Stimulated activated CD8-positive, alpha-beta memory T cell treated with anti-CD3 and anti-CD28 coated beads, Interleukin-12 subunit alpha, Interleukin-12 subunit beta, amount 100 ng/mL, for 4 hours (primary cell): ENCODE measurements around the gene AFTPH.

Experiments used
- DNase-seq: peaks from one replicate; pipeline ENCODE4 v3.0.0-alpha.2; 2020; ENCODE audit warnings: low read depth

AFTPH gene

GRCh38 chr2:64542071-64543007 lies 18.2 kb downstream of the AFTPH start:
- DNase-seq: no peak

DNA sequence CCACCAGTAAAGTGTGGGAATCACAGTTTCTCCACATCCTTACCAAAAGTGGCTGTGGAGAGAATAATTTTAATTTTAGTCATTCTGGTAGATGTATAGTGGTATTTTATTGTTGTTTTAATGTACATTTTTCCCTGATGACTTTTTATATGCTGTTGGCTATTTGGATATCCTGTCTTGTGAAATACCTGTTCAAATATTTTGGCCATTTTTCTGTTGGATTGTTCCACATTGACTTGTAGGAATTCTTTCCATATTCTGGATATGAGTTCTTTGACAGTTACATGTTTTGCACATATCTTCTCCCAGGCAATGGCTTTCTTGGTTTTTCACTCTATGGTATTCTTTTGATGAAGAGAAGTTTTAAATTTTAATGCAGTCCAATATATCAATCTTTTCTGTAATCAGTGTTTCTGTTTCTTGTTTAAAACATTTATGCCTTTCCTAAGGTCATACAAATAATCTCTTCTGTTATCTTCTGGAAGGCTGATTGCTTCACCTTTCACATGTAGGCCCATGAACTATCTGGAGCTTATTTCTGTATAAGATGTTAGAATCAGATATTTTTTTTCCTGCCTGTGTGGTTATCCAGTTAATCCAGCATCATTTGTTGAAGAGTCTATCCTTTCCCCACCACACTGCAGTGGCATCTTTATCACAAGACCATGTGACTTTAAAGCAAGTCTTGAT lies 19.0 kb downstream of the AFTPH start:
- DNase-seq: no peak

- DNase-seq: no peak
These were observed 24.6 kb downstream of the AFTPH start for GRCh38 chr2:64548761-64549160.

- no peak for DNase-seq
These were observed 25.9 kb downstream of the AFTPH start for GRCh38 chr2:64550042-64550441.

DNA sequence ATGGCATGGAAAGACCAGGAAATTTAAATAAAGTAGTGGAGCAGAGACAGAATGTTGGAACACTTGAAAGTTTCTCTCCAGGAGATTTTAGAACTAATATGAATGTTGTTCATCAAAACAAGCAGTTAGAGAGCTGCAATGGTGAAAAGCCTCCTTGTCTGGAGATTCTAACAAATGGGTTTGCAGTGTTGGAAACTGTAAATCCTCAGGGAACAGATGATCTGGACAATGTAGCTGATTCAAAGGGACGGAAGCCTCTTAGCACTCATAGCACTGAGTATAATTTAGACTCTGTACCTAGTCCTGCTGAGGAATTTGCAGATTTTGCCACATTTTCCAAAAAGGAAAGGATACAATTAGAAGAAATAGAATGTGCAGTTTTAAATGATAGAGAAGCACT lies 27.7 kb downstream of the AFTPH start:
- DNase-seq: no peak

DNA sequence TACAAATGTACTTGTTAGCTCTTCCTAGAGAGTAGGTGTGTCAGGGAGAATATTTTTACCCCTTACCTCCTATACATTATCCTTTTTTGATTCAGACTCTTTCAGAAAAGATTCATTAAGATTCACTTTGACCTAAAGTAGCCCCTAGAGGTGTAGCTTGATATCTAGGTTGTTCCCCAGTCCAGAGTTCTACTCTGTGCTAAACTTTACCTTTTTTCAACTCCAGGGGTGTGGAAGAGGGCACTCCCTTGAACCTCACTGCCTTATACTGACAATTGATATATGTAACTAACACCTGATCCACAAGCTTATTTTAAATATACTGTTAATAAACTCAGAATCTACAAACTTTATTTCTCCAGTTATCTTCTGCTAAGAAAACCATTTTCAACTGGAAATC lies 30.0 kb downstream of the AFTPH start:
- no peak for DNase-seq

- no peak for DNase-seq
These were observed 34.4 kb downstream of the AFTPH start for GRCh38 chr2:64558445-64559081.

- no peak for DNase-seq
These were observed 38.1 kb downstream of the AFTPH start for GRCh38 chr2:64562148-64562784.

DNA sequence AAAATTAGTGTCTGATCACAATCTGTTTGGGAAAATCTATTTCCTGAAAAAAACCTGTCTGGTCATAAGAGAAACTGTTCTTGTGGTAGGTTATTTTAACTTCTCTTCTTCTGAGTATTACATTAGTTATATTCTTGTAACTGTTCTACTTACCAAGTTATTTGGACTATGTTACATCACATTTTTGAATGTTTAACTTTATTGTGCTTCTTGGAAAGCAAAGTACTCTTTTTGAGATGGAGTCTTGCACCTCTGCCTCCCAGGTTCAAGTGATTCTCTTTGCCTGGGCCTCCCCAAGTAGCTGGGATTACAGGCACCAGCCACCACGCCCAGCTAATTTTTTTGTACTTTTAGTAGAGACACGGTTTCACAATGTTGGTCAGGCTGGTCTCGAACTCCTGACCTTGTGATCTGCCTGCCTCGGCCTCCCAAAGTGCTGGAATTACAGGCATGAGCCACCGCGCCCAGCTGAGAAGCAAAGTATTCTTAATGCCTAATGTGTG lies 39.4 kb downstream of the AFTPH start:
- no peak for DNase-seq

GRCh38 chr2:64565949-64566710 lies 42.0 kb downstream of the AFTPH start:
- no peak for DNase-seq

DNA sequence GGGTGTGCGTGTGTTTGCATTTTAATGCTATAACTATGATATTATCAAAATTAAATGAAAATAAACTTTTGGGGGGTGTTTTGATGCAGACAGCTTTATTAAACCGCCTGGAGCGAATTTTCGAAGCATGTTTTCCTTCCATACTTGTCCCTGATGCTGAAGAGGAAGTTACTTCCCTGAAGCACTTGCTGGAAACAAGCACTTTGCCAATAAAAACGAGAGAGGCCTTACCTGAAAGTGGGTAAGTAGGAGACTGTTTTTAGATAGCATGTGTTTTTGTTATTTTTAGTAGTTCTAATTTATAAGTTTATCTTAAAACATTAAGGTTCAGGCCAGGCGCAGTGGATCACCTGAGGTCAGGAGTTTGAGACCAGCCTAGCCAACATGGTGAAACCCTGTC lies 43.3 kb downstream of the AFTPH start:
- DNase-seq: no peak

GRCh38 chr2:64568836-64569235 lies 44.7 kb downstream of the AFTPH start:
- DNase-seq: no peak

DNA sequence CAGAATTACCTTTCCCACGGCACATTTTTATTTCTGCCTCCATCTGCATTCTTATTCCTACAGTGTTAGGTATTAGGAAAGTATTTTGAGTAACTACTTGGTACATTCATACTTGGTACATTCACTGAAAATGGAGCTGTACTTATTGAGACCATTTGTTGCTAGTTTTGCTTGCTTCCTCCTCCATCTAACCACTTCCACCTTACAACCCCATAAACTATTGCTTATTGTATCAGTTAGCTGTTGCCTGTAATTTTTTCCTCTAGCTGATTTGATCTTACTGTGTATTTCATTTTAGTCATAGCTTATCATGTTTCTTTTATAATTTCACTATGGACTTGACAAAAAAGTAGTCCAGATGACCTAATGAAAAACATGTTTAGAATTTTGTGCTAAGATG lies 50.7 kb downstream of the AFTPH start:
- no peak for DNase-seq

DNA sequence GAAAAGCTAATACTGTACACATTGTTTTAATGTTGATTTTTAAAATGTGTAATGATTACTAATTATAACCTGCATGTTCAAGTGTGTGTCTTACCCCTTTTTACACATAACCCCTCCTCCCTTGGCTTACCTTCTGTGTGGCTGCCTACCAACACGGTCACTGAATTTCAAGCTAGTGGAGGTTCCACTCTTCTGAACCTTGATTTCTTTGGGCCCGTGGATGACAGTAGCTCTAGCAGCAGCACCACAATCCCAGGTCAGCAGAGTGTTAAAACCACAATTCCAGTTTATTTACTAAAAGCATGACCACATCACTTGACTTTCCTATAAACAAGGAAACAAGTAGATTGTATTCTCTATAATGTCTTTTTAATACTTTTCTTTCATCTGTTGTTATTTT lies 56.9 kb downstream of the AFTPH start:
- DNase-seq: no peak

DNA sequence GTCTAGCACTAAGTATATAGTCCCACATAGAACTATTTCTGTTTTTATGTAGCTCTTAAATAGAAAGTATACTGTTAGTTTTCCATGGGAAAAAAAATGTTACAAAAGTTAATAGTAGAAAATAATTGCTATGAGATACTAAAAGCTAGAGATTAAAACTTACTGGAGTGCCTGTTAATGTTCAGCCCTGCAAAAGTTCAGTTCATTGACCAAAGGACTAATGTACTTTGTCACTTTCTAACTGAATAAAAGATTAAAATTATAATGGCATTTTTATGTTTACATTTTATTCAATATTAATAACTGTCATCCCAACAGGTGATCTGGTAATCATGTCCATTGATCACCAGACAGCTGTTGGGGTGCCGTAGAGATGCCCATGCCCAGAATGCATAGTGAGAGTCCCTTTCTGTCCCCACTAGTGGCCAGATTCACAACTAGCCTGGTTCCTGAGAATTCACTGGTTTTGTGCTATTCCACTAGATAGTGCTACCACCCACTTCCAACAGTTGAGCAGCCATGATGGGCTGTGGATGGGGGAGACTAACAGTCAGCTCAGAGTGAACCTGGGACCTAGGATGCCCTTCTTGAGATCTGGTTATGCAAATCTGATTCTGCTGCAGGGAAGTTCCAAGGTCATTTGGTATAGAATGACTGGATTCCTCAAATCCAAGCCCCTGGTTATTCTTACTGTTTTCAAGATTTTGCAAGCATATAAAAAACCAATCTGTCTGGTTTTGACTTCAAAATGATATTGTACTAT lies 57.8 kb downstream of the AFTPH start:
- no peak for DNase-seq

DNA sequence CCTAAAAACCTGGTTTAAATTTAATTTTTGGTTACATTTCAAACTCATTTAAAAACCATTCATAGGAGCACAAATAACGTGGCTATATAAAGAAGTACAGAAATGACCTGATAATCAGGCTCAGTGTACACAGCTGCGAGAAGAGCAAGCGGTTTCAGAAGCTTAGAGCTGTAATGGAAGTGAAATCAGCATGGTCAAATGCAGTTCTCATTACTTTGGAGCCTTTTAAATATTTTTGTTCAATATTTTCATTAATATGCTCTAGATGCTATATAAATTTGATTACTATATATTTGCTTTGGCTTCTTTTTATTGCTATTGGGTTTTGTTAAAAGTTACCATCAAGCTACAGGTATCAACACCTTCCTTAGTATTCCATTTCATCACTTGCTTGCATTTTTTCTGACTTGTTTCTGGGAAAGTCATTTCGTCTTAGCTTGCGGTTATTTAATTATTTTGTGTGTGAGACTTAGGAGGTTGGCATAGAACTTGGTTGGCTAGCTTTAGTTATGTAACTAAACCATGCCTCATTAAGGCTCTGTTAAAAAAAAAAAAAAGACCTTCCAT lies 58.7 kb downstream of the AFTPH start:
- no peak for DNase-seq

GRCh38 chr2:64586054-64586453 lies 61.9 kb downstream of the AFTPH start:
- DNase-seq: no peak

- no peak for DNase-seq
These were observed 62.9 kb downstream of the AFTPH start for GRCh38 chr2:64586883-64587481.

GRCh38 chr2:64587561-64587960 lies 63.4 kb downstream of the AFTPH start:
- DNase-seq: no peak

DNA sequence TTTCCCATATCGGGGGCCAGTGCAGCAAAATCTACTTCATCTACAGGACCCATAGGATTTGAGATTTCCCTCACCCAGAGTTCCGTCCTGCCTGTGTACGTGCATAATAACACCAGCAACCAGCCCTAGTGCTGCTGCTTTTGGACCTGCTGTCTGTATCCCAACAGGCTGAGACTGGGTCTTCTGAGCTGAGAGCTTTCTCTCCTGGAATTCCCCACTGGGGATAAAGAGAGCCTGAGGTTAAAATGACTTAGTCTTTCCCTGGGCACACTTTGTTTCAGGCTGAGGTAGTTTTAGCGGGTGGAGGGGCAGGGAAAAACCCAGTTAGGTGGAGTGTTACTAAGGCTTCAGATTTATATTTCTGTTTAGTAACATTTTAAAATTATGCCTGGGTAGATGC lies 67.1 kb downstream of the AFTPH start:
- DNase-seq: no peak
